Effector memory CD8-positive, alpha-beta T cell (primary cell): ENCODE data around the gene PARG.
"Not testable (repeated sequence)": the region's sequence is repeated elsewhere in the genome, so short reads cannot be mapped to it uniquely, and the experiment has no call there.

ENCODE experiments used
- ATAC-seq: fragments of 150-1000 bp; cut with Tn5 transposase; replicated peaks from 2 replicates; pipeline ENCODE4 v1.10.0; 2021; ENCODE audit warnings: mild to moderate bottlenecking, moderate library complexity
- DNase-seq, 3 experiments: peaks; one replicate each; pipeline ENCODE4 v3.0.0; 2021
- H3K27ac Mint-ChIP-seq, 2 donors: one replicate each; pipeline ENCODE4 v1.8.0; 2022; ENCODE audit warnings: mild to moderate bottlenecking in 2 of 2, mixed read lengths in 2 of 2, moderate library complexity in 2 of 2
- H3K27me3 Mint-ChIP-seq, 2 donors: one replicate each; pipeline ENCODE4 v1.8.0; 2022; ENCODE audit warnings: mixed read lengths in 2 of 2
- H3K36me3 Mint-ChIP-seq: one replicate; pipeline ENCODE4 v1.8.0; 2022; ENCODE audit warnings: mild to moderate bottlenecking, moderate library complexity, mixed read lengths; ENCODE audit not compliant: insufficient read depth
- H3K4me1 Mint-ChIP-seq, 2 donors: one replicate each; pipeline ENCODE4 v1.8.0; 2022; ENCODE audit warnings: low read depth in 2 of 2, mixed read lengths in 2 of 2
- H3K4me3 Mint-ChIP-seq, 2 donors: one replicate each; pipeline ENCODE4 v1.8.0; 2022; ENCODE audit warnings: mild to moderate bottlenecking in 2 of 2, mixed read lengths in 2 of 2, moderate library complexity in 2 of 2
- H3K9me3 Mint-ChIP-seq, 2 donors: one replicate each; pipeline ENCODE4 v1.8.0; 2022; ENCODE audit warnings: mixed read lengths in 2 of 2
- total RNA-seq, 9 experiments: gene quantifications; one replicate each; lab custom pipeline; 2026; lab: John Stamatoyannopoulos, UW

Gene PARG
- 32.3 to 54.2 (median 43.8) reads per million in 9 experiments for total RNA-seq

GRCh38 chr10:49941447-49942338, at the start of gene PARG, which contains the start of gene TIMM23B:
Gene PARG (minus strand): TSS chr10:49942027. CDS start chr10:49941725, 302 bp downstream.
Gene TIMM23B (plus strand): TSS chr10:49942053. CDS start chr10:49942195, 142 bp downstream.
- peak within 1 kb of the TSS; percentile 95 to 99 for H3K4me3 Mint-ChIP-seq
- H3K36me3 Mint-ChIP-seq, result peaks cover 13% of the 10 kb centered on the region
- ATAC-seq, result peak; percentile 88
- H3K4me1 Mint-ChIP-seq, result peaks cover 28 to 40% of the 10 kb centered on the region in 2 donors
- not testable (repeated sequence) for H3K27me3 Mint-ChIP-seq, H3K9me3 Mint-ChIP-seq
- peak within 1 kb of the TSS; percentile 95 to 98 for H3K27ac Mint-ChIP-seq
- DNase-seq, result peak; percentile 65 to 78 (median 77)

- not testable (repeated sequence) for H3K9me3 Mint-ChIP-seq, DNase-seq, H3K4me1 Mint-ChIP-seq, H3K27me3 Mint-ChIP-seq, ATAC-seq, H3K4me3 Mint-ChIP-seq
- Mint-ChIP-seq H3K36me3 (peaks cover 12% of the 10 kb centered on the region), H3K27ac (peak within 1 kb of the TSS in 1 of 2 donors; percentile 84)
These were observed 46.5 kb upstream of the PARG start, which contains the start of gene AGAP6 for GRCh38 chr10:49988376-49988775. Gene AGAP6 (plus strand): TSS chr10:49988406. CDS start chr10:49988716, 310 bp downstream.

DNA sequence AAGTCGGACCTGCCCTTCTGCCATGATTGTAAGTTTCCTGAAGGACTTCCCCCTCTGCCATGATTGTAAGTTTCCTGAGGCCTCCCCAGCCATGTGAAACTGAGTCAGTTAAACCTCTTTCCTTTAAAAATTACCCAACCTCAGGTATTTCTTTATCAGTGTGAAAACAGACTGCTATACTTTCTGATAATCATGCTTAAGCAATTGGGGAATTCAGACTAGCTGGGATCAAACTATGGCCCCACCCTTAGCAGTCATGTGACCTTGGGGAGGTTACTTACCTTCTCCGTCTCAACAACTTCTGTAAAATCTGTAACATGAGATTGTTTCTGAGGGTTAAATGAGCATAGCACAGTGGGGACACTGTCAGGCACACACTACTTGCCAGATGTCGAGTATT, 45.4 kb upstream of the PARG start:
- DNase-seq, H3K36me3 Mint-ChIP-seq, ATAC-seq, H3K27ac Mint-ChIP-seq, H3K9me3 Mint-ChIP-seq, H3K4me1 Mint-ChIP-seq, H3K27me3 Mint-ChIP-seq, H3K4me3 Mint-ChIP-seq: not testable (repeated sequence)

DNA sequence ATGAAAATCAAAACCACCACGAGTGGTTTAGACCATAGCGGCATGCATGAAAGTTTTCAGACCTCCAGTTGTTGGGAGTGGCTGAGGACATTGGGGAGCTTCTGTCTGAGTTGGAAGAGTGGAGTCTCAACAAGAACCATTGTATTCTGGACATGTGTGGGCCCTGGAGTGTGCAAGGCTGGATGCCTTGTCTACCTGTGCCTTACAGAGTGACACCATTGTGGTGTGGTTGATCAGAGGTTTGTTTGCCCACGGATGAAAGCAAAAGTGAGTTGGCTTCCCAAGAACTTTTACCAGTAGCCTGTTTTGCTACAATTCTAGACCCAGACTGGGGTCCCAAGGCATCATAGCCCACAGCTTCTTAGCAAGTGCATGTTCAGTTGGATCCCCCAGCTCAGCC, 35.9 kb upstream of the PARG start:
- not testable (repeated sequence) for ATAC-seq

GRCh38 chr10:49972094-49972493, 30.3 kb upstream of the PARG start:
- H3K27ac Mint-ChIP-seq, H3K4me1 Mint-ChIP-seq, ATAC-seq, H3K27me3 Mint-ChIP-seq, H3K4me3 Mint-ChIP-seq, DNase-seq, H3K9me3 Mint-ChIP-seq: not testable (repeated sequence)
- H3K36me3 Mint-ChIP-seq, result peaks cover 11% of the 10 kb centered on the region

More for the DNA sequence above, 35.9 kb upstream of the PARG start:
- H3K9me3 Mint-ChIP-seq, H3K4me1 Mint-ChIP-seq, H3K36me3 Mint-ChIP-seq, DNase-seq, H3K27me3 Mint-ChIP-seq, H3K27ac Mint-ChIP-seq, H3K4me3 Mint-ChIP-seq: not testable (repeated sequence)

DNA sequence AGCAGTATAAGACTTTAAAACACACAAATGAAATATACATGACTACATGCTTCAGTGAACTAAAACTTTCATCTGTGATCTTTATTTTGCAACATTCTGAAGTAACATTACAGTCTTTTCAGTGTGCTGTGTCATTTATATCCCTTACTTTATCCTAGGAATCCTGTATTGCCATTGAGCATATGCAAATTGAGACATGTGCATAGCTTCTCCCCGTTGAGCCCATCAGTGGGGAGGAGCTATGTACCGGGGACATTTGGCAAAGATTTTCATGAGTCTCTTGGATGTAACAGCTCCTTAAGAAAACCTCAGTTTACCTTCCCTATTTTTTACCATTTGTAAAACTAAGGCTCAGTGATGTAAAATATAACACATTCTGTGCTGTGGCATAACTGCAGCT, 29.6 kb upstream of the PARG start:
- not testable (repeated sequence) for H3K27me3 Mint-ChIP-seq, H3K4me1 Mint-ChIP-seq, H3K9me3 Mint-ChIP-seq, DNase-seq, H3K27ac Mint-ChIP-seq, ATAC-seq, H3K4me3 Mint-ChIP-seq
- H3K36me3 Mint-ChIP-seq, result peaks cover 11% of the 10 kb centered on the region

DNA sequence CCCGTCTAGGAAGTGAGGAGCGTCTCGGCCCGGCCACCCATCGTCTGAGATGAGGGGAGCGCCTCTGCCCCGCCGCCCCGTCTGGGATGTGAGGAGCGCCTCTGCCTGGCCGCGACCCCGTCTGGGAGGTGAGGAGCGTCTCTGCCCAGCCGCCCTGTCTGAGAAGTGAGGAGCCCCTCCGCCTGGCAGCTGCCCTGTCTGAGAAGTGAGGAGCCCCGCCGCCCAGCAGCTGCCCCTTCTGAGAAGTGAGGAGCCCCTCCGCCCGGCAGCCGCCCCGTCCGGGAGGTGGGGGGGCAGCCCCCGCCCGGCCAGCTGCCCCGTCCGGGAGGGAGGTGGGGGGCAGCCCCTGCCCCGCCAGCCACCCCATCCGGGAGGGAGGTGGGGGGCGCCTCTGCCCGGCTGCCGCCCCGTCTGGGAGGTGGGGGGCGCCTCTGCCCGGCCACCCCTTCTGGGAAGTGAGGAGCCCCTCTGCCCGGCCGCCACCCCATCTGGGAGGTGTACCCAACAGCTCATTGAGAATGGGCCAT, 28.6 kb upstream of the PARG start:
- H3K27me3 Mint-ChIP-seq, ATAC-seq, DNase-seq, H3K27ac Mint-ChIP-seq, H3K4me1 Mint-ChIP-seq, H3K9me3 Mint-ChIP-seq, H3K4me3 Mint-ChIP-seq: not testable (repeated sequence)
- peaks cover 12% of the 10 kb centered on the region for H3K36me3 Mint-ChIP-seq

DNA sequence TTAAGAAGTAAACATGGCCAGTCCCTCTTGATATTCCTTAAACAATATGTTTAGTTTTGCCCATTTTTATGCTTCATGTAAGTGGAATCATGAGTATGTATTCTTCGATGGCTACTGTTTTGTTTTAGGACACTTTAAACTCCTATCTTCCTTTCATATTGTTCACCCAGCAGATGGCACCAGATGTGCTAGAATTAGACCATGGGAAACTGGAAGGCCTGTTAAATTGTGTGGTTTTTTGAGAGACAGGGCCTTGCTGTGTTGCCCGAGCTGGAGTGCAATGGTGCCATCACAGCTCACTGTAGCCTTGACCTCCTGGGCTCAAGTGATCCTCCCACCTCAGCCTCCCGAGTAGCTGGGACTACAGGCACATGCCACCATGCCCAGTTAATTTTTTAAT, 11.3 kb upstream of the PARG start:
- not testable (repeated sequence) for H3K4me1 Mint-ChIP-seq, H3K27ac Mint-ChIP-seq, H3K4me3 Mint-ChIP-seq, DNase-seq, H3K9me3 Mint-ChIP-seq, H3K27me3 Mint-ChIP-seq
- ATAC-seq, result peak; percentile 33
- H3K36me3 Mint-ChIP-seq, result peaks cover 25% of the 10 kb centered on the region

DNA sequence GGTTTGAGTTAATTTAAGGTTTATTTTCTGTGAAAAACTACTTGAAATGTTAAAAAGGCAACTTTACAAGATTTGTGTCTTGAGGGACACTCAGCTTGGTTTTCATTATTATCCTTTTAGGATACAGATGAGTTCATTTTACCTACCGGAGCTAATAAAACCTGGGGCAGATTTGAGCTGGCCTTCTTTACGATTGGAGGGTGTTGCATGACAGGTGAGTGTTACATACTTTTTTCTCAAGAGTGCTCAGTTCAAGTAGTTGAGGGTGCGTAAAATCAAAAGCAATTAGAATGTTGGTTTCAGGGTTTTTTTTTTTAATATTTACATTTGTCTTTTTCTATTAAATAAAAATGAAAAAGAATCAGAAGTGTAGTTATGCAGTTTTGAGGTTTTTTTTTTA, 10.2 kb upstream of the PARG start:
- H3K27ac Mint-ChIP-seq, H3K27me3 Mint-ChIP-seq, DNase-seq, H3K4me1 Mint-ChIP-seq, ATAC-seq, H3K9me3 Mint-ChIP-seq, H3K4me3 Mint-ChIP-seq: not testable (repeated sequence)
- peaks cover 33% of the 10 kb centered on the region for H3K36me3 Mint-ChIP-seq

- H3K27ac Mint-ChIP-seq, ATAC-seq, H3K4me3 Mint-ChIP-seq, DNase-seq, H3K27me3 Mint-ChIP-seq, H3K4me1 Mint-ChIP-seq, H3K9me3 Mint-ChIP-seq: not testable (repeated sequence)
- H3K36me3 Mint-ChIP-seq, result peaks cover 25% of the 10 kb centered on the region
These were observed 6.9 kb upstream of the PARG start for GRCh38 chr10:49948737-49949136.

GRCh38 chr10:49948142-49948541, 6.3 kb upstream of the PARG start:
- peaks cover 26% of the 10 kb centered on the region for H3K36me3 Mint-ChIP-seq
- H3K27me3 Mint-ChIP-seq, H3K27ac Mint-ChIP-seq, ATAC-seq, H3K4me1 Mint-ChIP-seq, DNase-seq, H3K9me3 Mint-ChIP-seq, H3K4me3 Mint-ChIP-seq: not testable (repeated sequence)

DNA sequence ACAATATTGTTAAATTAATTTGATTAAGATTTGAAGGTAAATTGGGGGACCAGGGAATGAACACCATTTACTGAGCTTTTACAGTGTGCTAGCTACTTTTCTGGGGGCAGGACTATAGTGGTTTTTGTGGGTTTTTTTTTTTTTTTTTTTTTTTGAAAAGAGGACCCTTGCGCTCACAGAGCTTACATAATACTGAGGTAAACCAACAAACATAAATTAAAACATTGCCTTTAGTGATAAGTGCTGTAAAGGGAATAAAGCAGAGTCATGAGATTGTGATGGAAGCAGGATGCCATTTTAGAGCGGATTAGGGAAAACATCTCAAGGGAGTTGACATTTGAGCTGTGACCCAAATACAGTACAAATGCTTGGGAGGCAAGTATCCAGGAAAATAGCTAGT, 1.8 kb upstream of the PARG start:
- DNase-seq, H3K9me3 Mint-ChIP-seq, H3K27me3 Mint-ChIP-seq, ATAC-seq: not testable (repeated sequence)
- Mint-ChIP-seq H3K4me3 (peak overlapping the region in 1 of 2 donors; percentile 95), H3K27ac (peak overlapping the region in 1 of 2 donors; percentile 98), H3K36me3 (peaks cover 22% of the 10 kb centered on the region), H3K4me1 (peaks cover 26 to 36% of the 10 kb centered on the region in 2 donors)

- peaks cover 17% of the 10 kb centered on the region for H3K36me3 Mint-ChIP-seq
- DNase-seq, H3K27me3 Mint-ChIP-seq, H3K9me3 Mint-ChIP-seq: not testable (repeated sequence)
- peak; percentile 2 for ATAC-seq
- H3K27ac Mint-ChIP-seq, result peak overlapping the region; percentile 95 to 98
- H3K4me3 Mint-ChIP-seq, result peak overlapping the region; percentile 95 to 99
- H3K4me1 Mint-ChIP-seq, result peaks cover 28 to 40% of the 10 kb centered on the region in 2 donors
These were observed 495 bp upstream of the PARG start for GRCh38 chr10:49942339-49942705.
